HG03469 (cell line): ENCODE results near the gene EPG5.
"Not testable (repeated sequence)": the region's sequence is repeated elsewhere in the genome, so short reads cannot be mapped to it uniquely, and the experiment has no call there.

Experiments used
- ATAC-seq: cut with Tn5 transposase; IDR thresholded peaks from one replicate; pipeline ENCODE4 v1.9.1; 2021; ENCODE audit warnings: mild to moderate bottlenecking, moderate library complexity, moderate number of reproducible peaks; ENCODE audit not compliant: unreplicated experiment

EPG5 gene

DNA sequence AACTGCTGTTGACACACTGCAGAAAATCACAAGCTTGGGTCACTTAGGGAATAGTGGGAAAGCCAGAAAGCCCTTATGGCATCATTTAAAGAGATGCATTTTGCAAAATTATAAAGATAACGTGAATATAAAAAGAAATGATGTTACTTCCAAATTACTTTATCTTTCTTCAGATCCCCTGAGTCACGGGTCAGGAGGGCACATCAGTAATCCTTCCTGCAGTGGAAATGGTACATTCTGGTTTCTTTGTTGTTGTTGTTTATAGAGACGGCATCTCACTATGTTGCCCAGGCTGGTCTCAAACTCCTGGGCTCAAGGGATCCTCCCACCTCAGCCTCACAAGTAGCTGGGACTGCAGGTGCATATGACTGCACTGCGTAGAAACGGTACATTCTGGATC lies 9.8 kb upstream of the EPG5 start:
- ATAC-seq, result no peak

DNA sequence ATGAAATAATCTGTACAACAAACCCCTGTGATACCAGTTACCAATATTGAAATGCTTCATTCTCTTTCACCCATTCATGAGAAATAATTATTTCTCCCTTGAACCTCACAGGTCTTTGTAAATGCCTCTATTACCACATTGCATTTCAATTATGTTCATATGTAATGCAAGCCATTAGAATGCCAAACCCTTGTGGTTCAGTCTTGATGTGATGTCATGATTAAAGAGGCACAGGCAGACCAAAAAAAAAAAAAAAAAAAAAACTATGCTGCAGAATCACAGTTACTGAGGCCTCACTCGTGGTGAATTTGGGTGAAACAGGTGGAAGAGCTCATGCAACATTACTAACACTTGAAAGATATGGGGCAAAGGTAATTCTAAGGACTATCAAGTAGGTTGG lies 9.4 kb upstream of the EPG5 start:
- no peak for ATAC-seq

DNA sequence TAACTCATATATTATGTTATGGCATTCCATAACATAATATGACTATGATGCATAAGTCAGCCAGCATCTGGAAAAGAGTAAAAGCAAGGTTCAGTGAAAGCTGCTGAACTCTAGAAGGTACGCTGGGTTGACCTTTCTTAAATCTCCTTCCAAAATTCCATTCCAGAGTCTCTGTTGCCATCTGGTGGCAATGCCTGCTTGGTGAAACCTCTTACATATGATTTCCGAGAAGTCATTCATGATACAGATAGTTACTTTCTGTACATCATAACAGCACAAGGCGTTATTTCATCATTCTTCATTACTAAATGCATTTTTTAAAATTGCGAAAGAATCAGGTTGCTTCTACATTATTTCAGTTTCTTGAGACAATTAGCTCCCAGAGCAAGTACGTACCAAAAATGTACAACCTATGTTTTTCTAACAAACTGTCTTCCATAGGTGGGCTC lies 7.0 kb upstream of the EPG5 start:
- ATAC-seq, result no peak

DNA sequence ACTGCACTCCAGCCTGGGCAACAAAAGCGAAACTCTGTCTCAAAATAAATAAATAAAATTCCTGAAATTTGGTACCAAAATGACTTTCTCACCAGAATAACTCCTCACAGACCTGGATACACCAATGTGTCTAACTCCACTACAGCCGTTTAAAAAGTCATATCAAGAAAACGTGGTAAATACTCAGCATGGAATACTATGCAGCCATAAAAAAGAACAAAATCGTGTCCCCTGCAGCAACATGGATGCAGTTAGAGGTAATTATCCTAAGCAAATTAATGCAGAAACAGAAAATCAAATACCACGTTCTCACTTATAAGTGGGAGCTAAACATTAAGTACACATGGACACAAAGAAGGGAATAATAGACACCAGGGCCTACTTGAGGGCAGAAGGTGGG lies 2.2 kb downstream of the EPG5 start:
- ATAC-seq, result not testable (repeated sequence)

DNA sequence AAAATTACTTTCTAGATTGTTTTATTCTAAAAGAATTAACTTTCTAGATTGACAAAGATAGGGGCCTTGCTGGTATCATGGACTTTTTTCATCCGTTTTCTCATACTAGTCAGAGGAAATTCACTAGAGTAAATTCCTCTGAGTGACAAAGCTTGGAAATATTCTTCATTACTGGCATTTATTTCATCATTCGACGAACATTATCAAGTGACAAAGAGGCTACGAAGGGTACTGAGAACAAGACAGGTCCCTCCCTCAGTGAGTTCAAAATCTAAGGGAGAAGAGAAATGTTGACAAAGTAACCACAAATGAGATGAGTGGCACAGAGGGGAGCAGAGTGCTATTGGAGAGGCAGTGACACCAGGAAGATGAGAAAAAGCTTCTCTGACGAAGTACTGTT lies 4.3 kb downstream of the EPG5 start:
- no peak for ATAC-seq

DNA sequence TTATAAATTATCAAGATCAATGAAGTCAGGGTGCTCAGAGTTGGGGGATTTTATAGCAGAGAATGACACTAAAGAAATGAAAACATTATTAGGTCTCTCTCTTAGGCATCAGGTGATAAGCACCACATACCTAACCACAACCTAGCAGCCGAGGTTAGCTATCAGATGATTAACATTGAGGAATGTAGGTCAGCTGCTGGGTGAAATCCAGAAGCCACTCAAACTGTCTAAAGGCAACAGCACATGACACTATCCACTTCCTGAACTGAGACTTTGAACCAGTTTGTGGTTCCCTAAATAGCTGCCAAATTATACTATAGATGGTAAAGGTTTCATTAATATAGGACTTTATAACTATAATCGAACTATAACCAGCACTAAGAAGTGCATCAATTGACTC lies 4.7 kb downstream of the EPG5 start:
- ATAC-seq, result no peak

DNA sequence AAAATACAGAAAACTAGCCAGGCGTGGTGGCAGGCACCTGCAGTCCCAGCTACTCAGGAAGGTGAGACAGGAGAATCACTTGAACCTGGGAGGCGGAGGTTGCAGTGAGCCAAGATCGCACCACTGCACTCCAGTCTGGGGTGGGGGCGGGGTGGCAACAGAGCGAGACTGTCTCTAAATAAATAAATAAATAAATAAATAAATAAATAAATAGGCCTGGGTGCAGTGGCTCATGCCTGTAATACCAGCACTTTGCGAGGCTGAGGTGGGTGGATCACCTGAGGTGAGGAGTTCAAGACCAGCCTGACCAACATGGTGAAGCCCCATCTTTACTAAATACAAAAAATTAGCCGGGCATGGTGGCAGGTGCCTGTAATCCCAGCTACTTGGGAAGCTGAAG lies 7.6 kb downstream of the EPG5 start:
- not testable (repeated sequence) for ATAC-seq

DNA sequence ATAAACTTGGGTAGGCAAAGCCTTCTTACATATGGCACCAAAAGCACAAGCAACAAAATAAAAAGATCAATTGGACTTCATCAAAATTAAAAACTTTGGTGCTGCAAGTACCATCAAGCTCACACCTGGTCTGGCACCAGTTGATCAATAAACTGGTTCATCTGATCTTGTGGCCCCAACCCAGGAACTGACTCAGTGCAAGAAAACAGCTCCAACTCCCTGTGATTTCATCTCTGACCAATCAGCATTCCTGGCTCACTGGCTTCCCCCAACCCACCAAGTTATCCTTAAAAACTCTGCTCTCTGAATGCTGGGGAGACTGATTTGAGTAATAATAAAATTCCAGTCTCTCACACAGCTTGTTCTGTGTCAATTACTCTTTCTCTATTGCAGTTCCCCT lies 8.4 kb downstream of the EPG5 start:
- no peak for ATAC-seq

DNA sequence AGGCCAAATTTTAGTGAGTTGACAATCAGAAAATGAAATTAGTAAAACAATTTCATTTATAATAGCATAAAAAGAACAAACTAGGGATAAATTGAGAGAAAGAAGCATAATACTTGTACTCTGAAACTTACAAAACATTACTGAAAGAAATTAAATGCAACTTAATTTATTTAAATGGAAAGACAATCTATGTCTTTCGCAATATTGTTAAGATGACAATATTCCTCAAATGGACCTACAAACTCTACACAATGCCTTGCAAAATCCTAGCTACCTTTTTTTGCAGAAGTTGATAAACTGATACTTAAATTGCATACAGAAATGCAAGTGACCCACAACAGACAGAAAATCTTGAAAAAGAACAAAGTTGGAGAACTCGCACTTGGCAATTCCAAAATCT lies 9.1 kb downstream of the EPG5 start:
- ATAC-seq, result no peak

DNA sequence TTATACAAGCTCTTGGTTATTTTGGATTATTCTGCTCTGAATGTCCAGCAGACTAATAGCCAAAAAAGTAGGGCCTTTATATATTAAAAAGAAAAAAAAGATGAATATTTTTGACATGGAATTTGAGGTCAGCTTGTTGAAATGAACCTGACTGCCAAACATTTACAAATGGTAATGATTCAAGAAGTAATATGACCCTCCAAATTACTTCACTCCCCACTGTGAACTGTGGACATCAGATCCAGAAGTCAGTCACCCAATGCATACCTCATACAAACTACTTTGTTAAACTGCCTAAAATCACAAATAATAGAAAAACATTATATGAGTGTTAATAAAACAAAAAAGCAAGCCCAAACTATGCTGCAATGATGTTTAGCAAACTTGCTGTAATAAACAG lies 10.0 kb downstream of the EPG5 start:
- ATAC-seq, result no peak

DNA sequence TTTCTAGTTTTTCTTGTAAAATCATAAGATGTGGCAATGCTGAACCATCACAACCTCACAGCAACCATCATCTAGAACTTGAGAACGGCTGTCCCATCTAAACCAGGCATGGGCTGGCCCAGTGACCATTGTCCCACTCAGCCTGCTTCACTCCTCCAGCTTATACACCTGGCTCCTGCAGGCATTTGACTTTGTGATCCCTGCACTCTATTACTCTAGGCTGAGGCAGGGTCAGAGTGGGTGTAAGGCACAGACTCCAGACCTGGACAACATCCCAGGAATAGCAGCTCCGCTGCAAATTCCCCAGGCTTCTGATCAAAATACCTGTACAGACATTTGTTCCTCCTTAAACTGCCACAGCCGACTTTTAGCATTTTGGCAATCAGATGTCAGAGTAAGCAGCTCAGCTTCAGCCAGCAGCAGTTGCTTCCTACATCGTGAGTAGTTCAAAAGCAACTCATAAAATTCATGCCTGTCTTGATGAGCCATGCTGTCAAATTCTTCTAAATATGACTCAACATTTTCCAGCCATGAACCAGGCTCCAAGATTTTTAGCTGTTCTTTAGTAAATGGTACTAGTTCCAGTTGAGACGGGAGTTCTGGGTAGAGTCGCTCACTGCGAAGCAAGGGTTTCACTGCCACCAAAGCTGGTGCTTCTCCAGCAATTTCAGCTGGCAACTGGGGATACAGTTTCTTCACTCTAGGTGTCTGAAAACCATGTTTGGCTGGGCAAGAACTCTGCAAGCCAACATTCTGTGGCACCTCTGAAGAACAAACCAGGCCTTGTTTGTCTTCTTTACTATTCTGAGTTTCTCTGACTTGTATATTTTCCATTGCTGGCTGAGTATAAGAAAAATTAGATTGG lies 12.8 kb downstream of the EPG5 start:
- ATAC-seq, result no peak

DNA sequence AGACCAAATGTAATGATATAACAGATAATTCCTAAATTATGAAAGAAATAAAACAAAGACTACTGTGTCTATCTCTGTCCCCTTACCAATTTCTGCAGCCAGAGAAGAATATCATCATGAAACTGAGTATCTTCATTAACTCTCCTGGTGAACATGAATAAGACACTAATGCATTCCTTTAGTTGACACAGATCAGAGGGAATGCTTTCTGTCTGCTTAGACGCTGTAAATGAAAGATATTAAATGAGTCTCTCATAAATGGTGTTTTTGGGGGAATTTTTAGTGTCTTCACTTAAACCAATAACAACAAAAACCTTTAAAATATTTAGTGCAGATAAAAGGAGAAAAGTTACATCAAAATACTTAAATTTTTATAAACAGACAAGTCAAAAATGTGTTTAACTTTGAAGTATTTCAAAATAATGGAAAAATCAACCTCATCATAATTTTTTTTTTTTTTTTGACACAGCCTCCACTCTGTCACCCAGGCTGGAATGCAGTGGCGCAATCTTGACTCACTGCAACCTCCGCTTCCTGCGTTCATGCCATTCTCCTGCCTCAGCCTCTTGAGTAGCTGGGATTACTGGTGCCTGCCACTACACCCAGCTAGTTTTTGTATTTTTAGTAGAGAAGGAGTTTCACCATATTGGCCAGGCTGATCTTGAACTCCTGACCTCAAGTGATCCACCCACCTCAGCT lies 16.0 kb downstream of the EPG5 start:
- ATAC-seq, result no peak

DNA sequence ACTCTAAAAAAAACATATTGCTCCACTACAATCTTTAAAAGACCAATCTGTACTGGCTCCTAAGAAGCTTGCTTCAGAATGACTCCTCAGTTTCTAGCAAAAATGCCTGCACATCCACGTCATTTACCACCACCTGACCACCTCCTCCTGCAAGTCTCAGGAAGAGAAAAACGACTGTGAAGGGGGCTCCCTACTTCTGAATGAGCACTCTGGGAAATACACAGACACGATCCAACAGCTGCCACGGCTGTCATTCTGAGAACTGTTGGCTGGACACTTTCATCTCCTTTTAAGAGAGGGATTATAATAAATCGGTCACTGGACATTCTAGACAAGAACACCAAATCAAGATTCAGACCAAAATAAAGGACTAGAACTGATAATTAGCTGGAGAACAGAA lies 21.5 kb downstream of the EPG5 start:
- no peak for ATAC-seq

DNA sequence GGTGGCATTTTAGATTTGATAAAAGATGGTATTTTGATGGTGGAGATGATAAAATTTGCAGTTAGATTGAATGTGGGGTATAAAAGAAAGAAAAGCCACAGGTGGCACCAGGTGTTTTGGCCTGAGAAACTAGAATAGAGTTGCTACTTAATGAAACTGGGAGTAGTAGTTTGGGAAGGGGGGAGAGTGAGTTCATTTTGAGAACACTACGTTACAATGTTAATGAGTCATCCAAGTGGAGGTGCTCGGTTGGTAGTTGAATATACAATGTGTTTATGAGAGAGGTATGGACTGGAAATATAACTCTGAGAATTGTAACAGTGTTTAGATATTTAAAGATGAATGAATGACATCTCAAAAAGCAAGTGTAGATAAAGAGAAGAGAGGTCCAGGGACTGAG lies 26.4 kb downstream of the EPG5 start:
- ATAC-seq, result no peak

DNA sequence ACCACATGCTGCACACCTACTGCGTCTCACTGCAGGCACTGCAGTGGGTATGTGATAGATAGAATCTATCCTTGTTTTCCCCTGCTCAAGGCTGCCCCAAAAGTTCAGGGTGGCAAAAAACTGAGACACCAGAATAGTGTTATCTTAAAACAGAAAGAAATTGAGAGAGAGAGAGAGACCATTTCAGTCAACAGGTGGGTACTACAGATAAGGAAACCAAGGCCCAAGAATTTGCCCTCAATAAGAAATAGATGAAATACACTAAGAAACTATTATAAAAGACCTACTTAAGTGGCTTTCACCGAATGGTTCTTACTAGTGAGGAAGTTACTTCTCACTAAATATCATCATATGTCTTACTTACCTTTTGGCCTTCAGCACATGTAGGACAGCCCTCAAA lies 27.9 kb downstream of the EPG5 start:
- ATAC-seq, result no peak

DNA sequence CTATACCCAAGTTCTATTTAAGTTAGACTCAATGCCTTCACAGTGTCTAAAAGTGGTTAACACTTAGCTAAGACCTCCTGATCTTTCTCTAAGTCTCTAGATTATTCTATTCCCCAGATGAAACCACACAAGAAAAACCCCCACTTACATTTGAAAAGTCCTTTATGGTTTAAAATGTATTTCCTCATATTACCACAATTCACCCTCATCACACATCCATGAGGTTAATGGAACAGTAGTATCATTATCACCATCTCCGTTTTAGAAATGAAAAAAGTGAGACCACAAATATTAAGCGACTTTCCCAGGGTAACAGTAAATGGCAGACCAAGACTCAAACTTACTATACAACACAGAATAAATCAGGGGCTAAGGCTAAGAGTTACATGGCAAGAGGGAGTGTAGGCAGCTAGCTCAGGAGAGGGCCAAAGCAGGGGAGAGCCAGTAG lies 28.6 kb downstream of the EPG5 start:
- no peak for ATAC-seq

DNA sequence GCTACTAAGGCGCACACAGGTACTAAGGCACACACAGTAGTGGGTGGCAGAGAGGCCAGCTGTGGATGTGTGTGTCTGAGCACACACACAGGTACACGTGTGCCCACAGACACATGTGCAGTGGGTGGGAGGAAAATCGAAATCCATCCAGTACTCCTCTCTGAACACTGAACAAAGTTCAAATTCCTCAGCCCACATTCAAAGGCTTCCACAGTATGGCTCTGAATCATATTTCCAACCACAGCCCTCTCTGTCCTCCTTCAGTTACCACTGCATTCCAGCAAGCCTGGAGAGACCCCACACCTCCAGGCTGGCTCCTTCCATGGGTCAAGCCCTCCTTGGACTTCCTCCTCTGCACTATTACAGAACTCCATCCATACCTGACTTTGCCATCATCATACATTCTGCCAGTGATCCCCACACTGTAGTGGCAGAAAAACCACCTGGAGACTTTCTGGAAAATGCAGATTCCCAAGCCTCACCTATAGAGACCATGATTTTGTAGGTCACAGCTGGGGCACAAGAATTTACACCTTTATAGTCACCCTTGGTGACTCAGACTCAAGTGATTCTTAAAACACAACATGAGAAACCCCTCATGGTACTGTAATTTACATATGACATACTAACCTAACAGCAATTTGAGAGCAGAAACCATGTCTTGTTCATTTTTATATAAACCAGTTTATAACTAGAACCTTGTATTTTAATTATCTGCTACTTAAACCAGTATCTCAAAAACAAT lies 31.4 kb downstream of the EPG5 start:
- no peak for ATAC-seq

DNA sequence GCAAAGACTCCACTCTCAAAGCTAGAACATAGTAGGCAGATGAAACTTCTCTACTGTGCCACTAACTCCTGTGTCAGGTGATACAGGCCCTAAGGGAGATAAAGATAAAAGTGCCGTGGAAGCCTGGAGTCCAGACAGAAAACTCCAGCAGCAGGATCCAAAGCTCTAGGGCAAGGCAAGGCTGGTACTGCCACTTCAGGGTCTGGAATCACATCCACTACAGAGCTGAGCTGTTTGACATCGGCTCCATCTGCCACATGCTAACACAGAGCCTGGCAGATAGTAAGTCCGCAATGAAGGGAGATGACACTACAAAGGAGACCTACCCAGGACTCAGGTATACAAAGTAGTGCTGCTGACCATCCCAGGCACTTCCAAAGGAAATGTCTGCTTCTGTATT lies 34.4 kb downstream of the EPG5 start:
- ATAC-seq, result no peak

DNA sequence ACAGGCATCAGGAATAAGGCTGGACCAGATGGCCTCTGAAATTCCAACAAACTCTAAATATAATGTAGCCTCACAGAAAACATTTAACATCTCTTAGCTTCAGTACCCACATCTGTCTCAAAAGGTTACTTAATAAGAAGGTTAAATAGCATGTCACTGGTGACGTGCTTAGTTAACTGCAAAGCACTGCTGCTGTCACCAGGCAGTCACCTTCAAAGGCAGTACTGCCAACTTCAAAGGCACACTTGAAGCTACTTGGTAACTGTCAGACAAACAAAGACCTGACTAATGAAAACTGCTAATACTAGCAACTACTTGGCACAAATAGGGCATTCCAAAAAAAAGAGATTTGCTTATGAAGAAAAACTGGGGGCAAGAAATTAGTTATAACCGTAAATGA lies 36.2 kb downstream of the EPG5 start:
- ATAC-seq, result no peak

DNA sequence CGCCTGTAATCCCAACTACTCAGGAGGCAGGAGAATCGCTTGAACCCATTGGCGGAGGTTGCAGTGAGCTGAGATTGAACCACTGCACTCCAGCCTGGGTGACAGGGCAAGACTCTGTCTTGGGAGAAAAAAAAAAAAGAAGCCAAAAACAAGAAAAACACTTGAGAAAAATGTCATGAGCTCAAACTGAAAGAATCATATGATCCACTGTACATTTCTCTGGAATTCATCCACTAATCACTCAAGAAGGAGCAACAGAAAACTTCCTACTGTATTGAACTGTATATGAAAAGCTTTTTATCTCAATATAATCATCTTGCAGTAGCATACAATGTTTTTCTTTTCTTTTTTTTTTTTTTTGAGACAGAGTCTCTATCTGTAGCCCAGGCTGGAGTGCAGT lies 40.4 kb downstream of the EPG5 start:
- ATAC-seq, result no peak

DNA sequence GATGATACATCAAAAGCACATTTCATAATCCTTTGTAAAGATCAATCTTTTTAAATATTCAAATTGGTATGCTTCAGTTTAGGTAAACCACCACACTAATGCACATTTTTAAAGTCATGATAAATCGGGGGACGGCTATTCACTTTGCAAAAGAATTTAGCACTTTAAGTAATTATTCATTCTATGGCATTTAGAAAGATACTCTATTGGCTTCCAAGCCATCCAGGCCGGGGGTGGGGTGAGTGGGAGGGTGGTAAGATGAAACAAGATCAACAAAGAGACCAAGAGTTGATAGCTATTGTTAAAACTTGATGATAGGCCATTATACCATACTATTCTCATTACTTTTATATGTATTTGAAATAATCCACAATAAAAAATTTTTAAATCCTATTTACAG lies 41.0 kb downstream of the EPG5 start:
- no peak for ATAC-seq

DNA sequence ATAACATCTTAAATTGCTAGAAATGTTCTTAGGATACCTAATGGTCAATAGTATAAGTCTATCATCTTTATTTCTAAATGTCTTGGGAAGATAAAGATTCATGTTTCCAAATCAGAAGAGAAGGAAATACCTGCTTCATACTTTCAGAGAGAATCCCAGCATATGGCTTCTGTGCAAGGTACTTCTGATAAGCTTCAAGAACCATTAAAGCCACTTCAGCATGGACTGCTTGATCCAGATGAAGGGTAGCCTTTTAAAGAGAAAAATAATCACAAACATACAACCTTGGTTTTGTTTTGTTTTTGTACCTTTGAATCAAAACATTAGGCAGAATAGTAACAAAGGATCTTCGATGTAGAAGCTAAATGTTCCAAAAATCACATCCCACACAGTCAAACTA lies 44.0 kb downstream of the EPG5 start:
- ATAC-seq, result no peak
